ENCODE results near the gene OR2A25. TPM values are rescaled to one million over a fixed set of nuclear protein-coding genes. Genes with fewer than 3 reads are reported as not detected.

OR2A25 gene
- total RNA-seq, 1 donor from 2014 or later: not detected

- Mint-ChIP-seq H3K27ac (ENCODE audit: unreplicated experiment) (peak within 1 kb of the TSS; percentile 5), H3K36me3 (ENCODE audit: low read depth) (no peaks in the 10 kb centered on the region), H3K9me3 (ENCODE audit: low read depth) (no peaks in the 10 kb centered on the region), H3K27me3 (ENCODE audit: low read depth) (peaks cover 23% of the 10 kb centered on the region), H3K4me3 (ENCODE audit: unreplicated experiment) (no peak within 1 kb of the TSS), H3K4me1 (ENCODE audit: low read depth) (no peaks in the 10 kb centered on the region)
- TF ChIP-seq CTCF (IDR thresholded peaks at IDR 0.05): no peak
- no peak for DNase-seq (ENCODE audit: low spot score)
These were observed 39.7 kb downstream of the OR2A25 start, which contains the start of gene OR2A2 for GRCh38 chr7:144109283-144109682. Gene OR2A2, plus strand, starts transcription at chr7:144109583. Its CDS starts 0 bp downstream, at chr7:144109583.

GRCh38 chr7:144110272-144110671 lies 40.7 kb downstream of the OR2A25 start:
- Mint-ChIP-seq H3K27ac (ENCODE audit: unreplicated experiment) (peak overlapping the region; percentile 5), H3K27me3 (ENCODE audit: low read depth) (peaks cover 21% of the 10 kb centered on the region), H3K36me3 (ENCODE audit: low read depth) (no peaks in the 10 kb centered on the region), H3K9me3 (ENCODE audit: low read depth) (no peaks in the 10 kb centered on the region), H3K4me3 (ENCODE audit: unreplicated experiment) (no peak overlapping the region), H3K4me1 (ENCODE audit: low read depth) (no peaks in the 10 kb centered on the region)
- no peak for TF ChIP-seq CTCF (IDR thresholded peaks at IDR 0.05)
- DNase-seq (ENCODE audit: low spot score): no peak

GRCh38 chr7:144113651-144114050 lies 44.0 kb downstream of the OR2A25 start:
- Mint-ChIP-seq H3K36me3 (ENCODE audit: low read depth) (no peaks in the 10 kb centered on the region), H3K27ac (ENCODE audit: unreplicated experiment) (no peak overlapping the region), H3K4me3 (ENCODE audit: unreplicated experiment) (no peak overlapping the region), H3K4me1 (ENCODE audit: low read depth) (no peaks in the 10 kb centered on the region), H3K27me3 (ENCODE audit: low read depth) (peaks cover 27% of the 10 kb centered on the region), H3K9me3 (ENCODE audit: low read depth) (no peaks in the 10 kb centered on the region)
- no peak for TF ChIP-seq CTCF (IDR thresholded peaks at IDR 0.05)
- DNase-seq (ENCODE audit: low spot score): no peak

- no peak for DNase-seq (ENCODE audit: low spot score)
- TF ChIP-seq CTCF (IDR thresholded peaks at IDR 0.05): no peak
- H3K36me3 Mint-ChIP-seq (ENCODE audit: low read depth): no peaks in the 10 kb centered on the region
- H3K27ac Mint-ChIP-seq (ENCODE audit: unreplicated experiment): no peak overlapping the region
- H3K9me3 Mint-ChIP-seq (ENCODE audit: low read depth): no peaks in the 10 kb centered on the region
- no peak overlapping the region for H3K4me3 Mint-ChIP-seq (ENCODE audit: unreplicated experiment)
- H3K27me3 Mint-ChIP-seq (ENCODE audit: low read depth): peaks cover 15% of the 10 kb centered on the region
- no peaks in the 10 kb centered on the region for H3K4me1 Mint-ChIP-seq (ENCODE audit: low read depth)
These were observed 48.7 kb downstream of the OR2A25 start for GRCh38 chr7:144118341-144118740.

GRCh38 chr7:144122876-144123275 lies 53.3 kb downstream of the OR2A25 start, which contains the start of gene OR2A14:
Gene OR2A14, plus strand, starts transcription at chr7:144123176. Its CDS starts 5,937 bp downstream, at chr7:144129113.
- Mint-ChIP-seq H3K4me1 (ENCODE audit: low read depth) (no peaks in the 10 kb centered on the region), H3K9me3 (ENCODE audit: low read depth) (no peaks in the 10 kb centered on the region), H3K27ac (ENCODE audit: unreplicated experiment) (no peak within 1 kb of the TSS), H3K36me3 (ENCODE audit: low read depth) (no peaks in the 10 kb centered on the region), H3K27me3 (ENCODE audit: low read depth) (peaks cover 14% of the 10 kb centered on the region), H3K4me3 (ENCODE audit: unreplicated experiment) (no peak within 1 kb of the TSS)
- DNase-seq (ENCODE audit: low spot score): no peak
- TF ChIP-seq CTCF (IDR thresholded peaks at IDR 0.05): no peak

Other genes with a start within 250 kb of the OR2A25 start
- 106 to 127 TPM (median 109 TPM) in 3 replicates for gene TCAF1, start 167.6 kb upstream of the OR2A25 start, total RNA-seq
- not detected in 3 replicates for gene OR2F2, start 134.6 kb upstream of the OR2A25 start, total RNA-seq
- gene OR2F1, start 115.0 kb upstream of the OR2A25 start, total RNA-seq: not detected in 3 replicates
- gene OR6B1, start 69.5 kb upstream of the OR2A25 start, total RNA-seq: not detected in 3 replicates
- gene OR2A5, start 20.9 kb upstream of the OR2A25 start, total RNA-seq: not detected in 3 replicates
- not detected in 3 replicates for gene OR2A12, start 16.5 kb downstream of the OR2A25 start, total RNA-seq
- gene OR2A2, start 39.8 kb downstream of the OR2A25 start, total RNA-seq: not detected in 3 replicates
- gene OR2A14, start 53.4 kb downstream of the OR2A25 start, total RNA-seq: not detected in 3 replicates
- gene CTAGE4, start 113.7 kb downstream of the OR2A25 start, total RNA-seq: 0.47 TPM in 1 of 3 replicates, not detected in the others
- 0.75 to 2.7 TPM (median 2.0 TPM) in 3 replicates for gene ARHGEF35, start 126.0 kb downstream of the OR2A25 start, total RNA-seq
- 0.12 to 0.31 TPM in 2 of 3 replicates, not detected in the other for gene OR2A42, start 169.8 kb downstream of the OR2A25 start, total RNA-seq
- gene OR2A7, start 195.0 kb downstream of the OR2A25 start, total RNA-seq: 0.68 to 1.00 TPM (median 0.92 TPM) in 3 replicates
- gene CTAGE8, start 199.5 kb downstream of the OR2A25 start, total RNA-seq: 0.53 to 1.4 TPM (median 0.92 TPM) in 3 replicates
- not detected in 3 replicates for gene OR2A1, start 242.6 kb downstream of the OR2A25 start, total RNA-seq

Measured in chondrocyte (in vitro differentiated cells).